HG03066 (cell line): Measurements from ENCODE around the gene TSPAN1.

Source experiments
- ATAC-seq: cut with Tn5 transposase; IDR thresholded peaks from one replicate; pipeline ENCODE4 v1.9.1; 2021; ENCODE audit warnings: low read depth; ENCODE audit not compliant: unreplicated experiment

The TSPAN1 gene

GRCh38 chr1:46159516-46159915, 15.4 kb upstream of the TSPAN1 start:
- no peak for ATAC-seq

GRCh38 chr1:46160212-46160611, 14.7 kb upstream of the TSPAN1 start:
- no peak for ATAC-seq

- ATAC-seq = peak; percentile 70
Observed at GRCh38 chr1:46166521-46167462, 8.1 kb upstream of the TSPAN1 start.

GRCh38 chr1:46168477-46168876, 6.4 kb upstream of the TSPAN1 start:
- no peak for ATAC-seq

- no peak for ATAC-seq
Observed at GRCh38 chr1:46169811-46170454, 5.0 kb upstream of the TSPAN1 start.

DNA sequence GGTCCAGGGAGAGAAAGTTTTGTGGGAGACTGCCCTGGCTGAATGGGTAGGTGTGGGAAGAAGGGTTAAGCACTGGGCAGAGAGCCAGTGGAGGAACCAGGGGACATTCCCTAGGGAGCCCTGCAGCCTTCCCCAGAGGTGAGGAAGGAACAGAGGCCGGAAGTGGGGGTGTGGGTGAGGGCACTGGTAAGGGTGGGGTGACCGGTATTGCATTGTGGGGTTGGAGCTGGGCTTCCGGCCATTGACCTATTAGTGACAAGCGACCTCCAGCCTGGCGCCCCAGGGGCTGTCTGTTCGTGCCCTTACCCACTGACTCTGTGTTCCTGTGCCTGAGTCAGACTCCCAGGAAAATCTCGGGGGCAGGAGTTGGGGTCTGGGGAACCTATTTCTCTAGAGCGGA, 3.5 kb upstream of the TSPAN1 start:
- no peak for ATAC-seq

DNA sequence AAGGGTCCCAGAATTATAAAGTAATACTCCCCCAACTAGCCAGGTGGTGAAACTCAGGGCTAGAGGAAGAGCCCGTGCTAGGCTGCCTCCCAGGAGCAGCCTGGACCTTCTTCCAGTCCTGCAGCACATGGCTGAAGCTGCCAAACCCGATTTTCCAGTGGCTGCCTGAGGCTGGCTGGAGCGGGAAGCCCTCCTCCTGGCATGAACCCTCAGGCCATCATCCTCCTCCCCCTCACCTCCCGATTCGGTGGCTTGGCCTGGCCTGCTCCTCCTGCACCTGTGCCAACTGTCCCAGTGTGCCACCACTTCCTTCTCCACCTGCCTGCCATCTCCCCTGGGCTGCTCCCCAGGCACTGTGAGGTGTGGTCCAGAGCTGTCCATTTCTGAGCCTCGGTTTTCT, 3.0 kb upstream of the TSPAN1 start:
- no peak for ATAC-seq

- ATAC-seq = no peak
Observed at GRCh38 chr1:46172321-46172720, 2.6 kb upstream of the TSPAN1 start.

DNA sequence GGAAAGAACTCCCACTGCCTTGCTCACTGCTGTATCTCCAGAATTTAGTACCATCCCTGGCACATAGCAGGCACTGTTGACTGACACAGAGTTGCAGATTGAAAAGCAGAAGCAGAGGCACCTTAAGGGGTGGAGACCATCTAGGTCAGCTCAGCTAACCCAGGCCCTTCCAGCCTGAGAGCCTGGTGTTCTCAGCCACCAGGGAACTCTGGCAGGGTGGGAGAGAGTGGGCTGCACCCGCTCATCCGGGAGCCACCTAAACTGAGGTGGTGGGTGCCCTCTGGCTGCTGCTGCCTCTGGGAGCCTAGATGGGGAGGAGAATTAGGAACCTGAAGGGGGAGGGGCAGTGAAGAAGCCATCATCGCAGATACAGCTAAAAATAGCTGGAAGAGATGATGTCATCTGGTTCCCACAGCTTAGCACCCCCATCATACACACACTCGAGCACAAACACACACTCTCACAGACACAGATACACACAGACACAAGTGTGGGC, 1.5 kb upstream of the TSPAN1 start:
- no peak for ATAC-seq

- ATAC-seq = no peak
Observed at GRCh38 chr1:46175243-46175642, 356 bp downstream of the TSPAN1 start.

DNA sequence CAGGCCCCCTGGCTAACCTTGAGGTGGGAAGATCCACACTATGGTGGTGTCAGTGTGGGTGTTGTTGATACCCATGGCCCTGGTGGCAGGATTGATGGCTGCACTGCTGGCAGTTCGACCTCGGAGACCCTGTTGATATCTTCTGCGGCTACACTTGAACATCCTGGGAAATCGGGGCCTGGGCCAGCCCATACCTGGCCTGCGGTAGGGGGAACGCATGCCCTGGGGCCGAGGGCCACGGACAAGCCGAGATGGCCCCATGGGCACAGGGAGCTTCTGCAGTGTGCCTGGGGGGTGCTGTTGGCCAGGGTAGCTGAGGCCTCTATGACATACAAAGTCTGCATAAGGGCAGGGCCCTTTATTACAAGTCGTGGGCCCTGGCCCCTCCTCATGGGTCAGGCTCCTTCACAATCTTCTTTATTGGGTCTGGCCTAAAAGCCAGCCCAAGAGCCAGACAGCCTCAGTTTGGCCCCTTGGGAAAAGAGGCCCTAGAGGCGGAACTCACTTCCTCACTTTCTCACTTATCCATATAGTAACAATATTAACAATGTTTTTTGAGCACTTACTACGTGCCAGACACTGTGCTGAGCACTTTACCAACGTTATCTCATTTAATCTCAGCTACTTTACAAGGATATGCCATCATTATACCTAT, 1.5 kb downstream of the TSPAN1 start, which contains the start of gene P3R3URF:
TSS of gene P3R3URF (minus strand) at position 278 of the 655 bp plus-strand sequence. CDS start at position 261, 17 bp downstream.
- no peak for ATAC-seq

GRCh38 chr1:46179138-46180081, 4.5 kb downstream of the TSPAN1 start:
- peak; percentile 72 for ATAC-seq

DNA sequence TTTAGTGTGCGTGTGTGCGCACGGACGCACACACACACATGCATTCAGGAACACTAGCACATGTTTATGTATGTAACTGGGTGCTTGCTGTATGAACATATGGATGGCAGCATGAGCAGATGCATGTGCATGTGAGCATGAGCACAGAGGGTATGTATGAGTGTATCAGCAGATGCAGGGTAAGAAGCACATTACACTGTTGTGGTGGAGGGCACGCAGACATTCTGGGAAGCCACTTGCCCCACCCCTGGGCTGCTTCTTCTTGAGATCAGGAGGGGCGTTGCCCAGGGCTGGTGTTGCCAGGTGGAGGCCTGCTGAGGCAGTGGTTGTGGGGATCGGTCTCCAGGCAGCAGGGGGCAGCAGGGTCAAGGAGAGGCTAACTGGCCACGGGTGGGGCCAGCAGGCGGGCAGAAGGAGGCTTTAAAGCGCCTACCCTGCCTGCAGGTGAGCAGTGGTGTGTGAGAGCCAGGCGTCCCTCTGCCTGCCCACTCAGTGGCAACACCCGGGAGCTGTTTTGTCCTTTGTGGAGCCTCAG, 5.3 kb downstream of the TSPAN1 start:
- ATAC-seq = no peak

GRCh38 chr1:46181343-46182260, 6.7 kb downstream of the TSPAN1 start:
- ATAC-seq = no peak

GRCh38 chr1:46183079-46183847, 8.4 kb downstream of the TSPAN1 start:
- ATAC-seq = no peak

DNA sequence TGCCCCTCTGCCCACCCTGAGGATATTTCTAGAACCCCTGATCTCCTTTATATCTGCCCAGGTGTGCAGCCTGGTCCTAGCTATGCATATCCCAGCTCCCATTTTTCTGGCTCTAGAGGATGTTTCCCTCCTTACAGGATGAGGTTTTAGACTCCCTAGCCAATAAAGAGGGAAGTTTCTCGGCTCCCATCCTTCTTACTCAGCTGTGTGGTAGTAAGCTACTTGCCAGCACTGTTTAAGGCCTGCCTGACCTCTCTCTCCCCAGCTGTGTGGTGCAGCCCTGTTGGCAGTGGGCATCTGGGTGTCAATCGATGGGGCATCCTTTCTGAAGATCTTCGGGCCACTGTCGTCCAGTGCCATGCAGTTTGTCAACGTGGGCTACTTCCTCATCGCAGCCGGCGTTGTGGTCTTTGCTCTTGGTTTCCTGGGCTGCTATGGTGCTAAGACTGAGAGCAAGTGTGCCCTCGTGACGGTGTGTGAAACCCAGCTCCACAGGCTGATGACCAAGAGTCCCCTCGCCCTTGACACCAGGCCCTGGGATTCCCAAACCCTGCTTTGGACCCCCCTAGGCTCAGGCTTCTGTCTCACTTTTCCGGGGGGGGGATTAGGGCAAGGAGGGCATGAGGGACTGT, 9.2 kb downstream of the TSPAN1 start:
- ATAC-seq = no peak

GRCh38 chr1:46184920-46185658, 10.2 kb downstream of the TSPAN1 start:
- no peak for ATAC-seq
